ENCODE measurements around the gene PMCH.
A peak's percentile ranks its signal among the peaks of the same experiment; 100 is the strongest.
"Not testable (repeated sequence)": the region's sequence is repeated elsewhere in the genome, so short reads cannot be mapped to it uniquely, and the experiment has no call there.

Gene PMCH, protein sequence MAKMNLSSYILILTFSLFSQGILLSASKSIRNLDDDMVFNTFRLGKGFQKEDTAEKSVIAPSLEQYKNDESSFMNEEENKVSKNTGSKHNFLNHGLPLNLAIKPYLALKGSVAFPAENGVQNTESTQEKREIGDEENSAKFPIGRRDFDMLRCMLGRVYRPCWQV

DNA sequence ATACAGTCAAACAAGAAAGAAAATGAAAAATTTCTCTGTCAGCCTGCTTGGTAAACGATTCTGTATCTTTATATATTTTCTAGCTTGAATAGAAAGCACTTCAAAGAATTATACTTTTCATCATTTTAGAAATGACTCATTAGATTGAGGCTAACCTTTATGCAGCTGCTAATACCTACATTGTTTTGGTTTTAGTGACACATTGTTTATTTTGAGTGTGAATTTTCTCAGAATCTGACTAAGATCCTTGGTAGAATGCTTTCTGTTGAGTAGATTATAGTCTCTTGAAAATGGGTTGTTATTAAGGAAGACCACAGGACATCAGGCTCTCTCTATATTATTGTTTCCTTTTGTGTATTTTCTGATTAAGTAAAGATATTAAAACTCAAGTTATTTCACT, at the start of gene PMCH:
Gene PMCH, minus strand, starts transcription at position 45 of the 400 bp plus-strand sequence. CDS start 63 bp downstream, outside the sequence.
- in situ Hi-C loops (cut with MboI; ENCODE audit: low pct_unique_long_range_greater_than_20kb, low sequenced_read_pairs, unreplicated experiment), result no loop called here
- TF ChIP-seq, protein P1, sequence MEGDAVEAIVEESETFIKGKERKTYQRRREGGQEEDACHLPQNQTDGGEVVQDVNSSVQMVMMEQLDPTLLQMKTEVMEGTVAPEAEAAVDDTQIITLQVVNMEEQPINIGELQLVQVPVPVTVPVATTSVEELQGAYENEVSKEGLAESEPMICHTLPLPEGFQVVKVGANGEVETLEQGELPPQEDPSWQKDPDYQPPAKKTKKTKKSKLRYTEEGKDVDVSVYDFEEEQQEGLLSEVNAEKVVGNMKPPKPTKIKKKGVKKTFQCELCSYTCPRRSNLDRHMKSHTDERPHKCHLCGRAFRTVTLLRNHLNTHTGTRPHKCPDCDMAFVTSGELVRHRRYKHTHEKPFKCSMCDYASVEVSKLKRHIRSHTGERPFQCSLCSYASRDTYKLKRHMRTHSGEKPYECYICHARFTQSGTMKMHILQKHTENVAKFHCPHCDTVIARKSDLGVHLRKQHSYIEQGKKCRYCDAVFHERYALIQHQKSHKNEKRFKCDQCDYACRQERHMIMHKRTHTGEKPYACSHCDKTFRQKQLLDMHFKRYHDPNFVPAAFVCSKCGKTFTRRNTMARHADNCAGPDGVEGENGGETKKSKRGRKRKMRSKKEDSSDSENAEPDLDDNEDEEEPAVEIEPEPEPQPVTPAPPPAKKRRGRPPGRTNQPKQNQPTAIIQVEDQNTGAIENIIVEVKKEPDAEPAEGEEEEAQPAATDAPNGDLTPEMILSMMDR (IDR thresholded peaks at IDR 0.05; ENCODE audit: extremely low read depth, insufficient read depth, missing control alignments), result no peak
- peak; percentile 55 for DNase-seq (ENCODE audit: low spot score)

DNA sequence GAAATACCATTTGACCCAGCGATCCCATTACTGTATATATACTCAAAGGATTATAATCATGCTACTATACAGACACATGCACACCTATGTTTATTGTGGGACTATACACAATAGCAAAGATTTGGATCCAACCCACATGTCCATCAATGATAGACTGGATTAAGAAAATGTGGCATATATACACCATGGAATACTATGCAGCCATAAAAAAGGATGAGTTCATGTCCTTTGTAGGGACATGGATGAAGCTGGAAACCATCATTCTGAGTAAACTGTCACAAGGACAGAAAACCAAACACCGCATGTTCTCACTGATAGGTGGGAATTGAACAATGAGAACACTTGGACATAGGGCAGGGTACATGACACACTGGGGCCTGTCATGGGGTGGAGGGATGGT, 43.2 kb upstream of the PMCH start:
- in situ Hi-C loops (cut with MboI; ENCODE audit: low pct_unique_long_range_greater_than_20kb, low sequenced_read_pairs, unreplicated experiment); DNase-seq (ENCODE audit: low spot score): not testable (repeated sequence)

GRCh38 chr12:102234599-102234998, 37.0 kb upstream of the PMCH start:
- in situ Hi-C loops (cut with MboI; ENCODE audit: low pct_unique_long_range_greater_than_20kb, low sequenced_read_pairs, unreplicated experiment), result no loop called here
- DNase-seq (ENCODE audit: low spot score), result no peak
- TF ChIP-seq, protein P1 (IDR thresholded peaks at IDR 0.05; ENCODE audit: extremely low read depth, insufficient read depth, missing control alignments), result no peak

GRCh38 chr12:102232446-102232845, 34.8 kb upstream of the PMCH start:
- in situ Hi-C loops (cut with MboI; ENCODE audit: low pct_unique_long_range_greater_than_20kb, low sequenced_read_pairs, unreplicated experiment), result no loop called here
- TF ChIP-seq, protein P1 (IDR thresholded peaks at IDR 0.05; ENCODE audit: extremely low read depth, insufficient read depth, missing control alignments), result no peak
- no peak for DNase-seq (ENCODE audit: low spot score)

GRCh38 chr12:102232036-102232435, 34.4 kb upstream of the PMCH start:
- TF ChIP-seq, protein P1 (IDR thresholded peaks at IDR 0.05; ENCODE audit: extremely low read depth, insufficient read depth, missing control alignments), result no peak
- in situ Hi-C loops (cut with MboI; ENCODE audit: low pct_unique_long_range_greater_than_20kb, low sequenced_read_pairs, unreplicated experiment), result no loop called here
- no peak for DNase-seq (ENCODE audit: low spot score)

DNA sequence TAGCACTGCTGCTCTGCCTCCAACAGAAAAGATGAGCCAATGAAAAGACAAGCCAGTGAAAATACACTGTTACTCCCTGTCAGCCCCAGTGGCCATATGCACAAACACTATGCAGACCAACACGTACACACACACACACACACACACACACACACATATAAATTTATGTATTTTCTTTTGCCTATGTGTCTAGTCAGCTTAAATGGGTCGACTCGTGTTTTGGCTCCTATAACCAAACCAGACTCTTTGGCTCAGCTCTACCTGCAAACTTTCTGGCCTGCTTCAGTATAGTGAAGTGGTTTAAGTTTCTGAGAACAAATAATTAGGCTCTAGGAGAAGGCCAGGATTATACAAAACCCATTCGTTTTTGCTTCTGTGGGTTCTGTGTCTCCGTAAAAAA, 30.3 kb upstream of the PMCH start:
- TF ChIP-seq, protein P1 (IDR thresholded peaks at IDR 0.05; ENCODE audit: extremely low read depth, insufficient read depth, missing control alignments), result no peak
- in situ Hi-C loops (cut with MboI; ENCODE audit: low pct_unique_long_range_greater_than_20kb, low sequenced_read_pairs, unreplicated experiment), result no loop called here
- no peak for DNase-seq (ENCODE audit: low spot score)

GRCh38 chr12:102220736-102221135, 23.1 kb upstream of the PMCH start:
- TF ChIP-seq, protein P1 (IDR thresholded peaks at IDR 0.05; ENCODE audit: extremely low read depth, insufficient read depth, missing control alignments), result no peak
- DNase-seq (ENCODE audit: low spot score), result no peak
- in situ Hi-C loops (cut with MboI; ENCODE audit: low pct_unique_long_range_greater_than_20kb, low sequenced_read_pairs, unreplicated experiment), result no loop called here

All from GM13977 (cell line).